Neuronal stem cell (in vitro differentiated cells): ENCODE data around the gene FRAS1.

Source experiments
- DNase-seq: peaks from one replicate; pipeline ENCODE4 v3.0.0-alpha.2; 2013; ENCODE audit warnings: low spot score
- H2AFZ ChIP-seq: one replicate; pipeline ENCODE4 v1.6.1; 2013; ENCODE audit warnings: mild to moderate bottlenecking, low read length, inconsistent platforms
- H2AK5ac ChIP-seq: 2 replicates; pipeline ENCODE4 v1.6.1; 2013; ENCODE audit warnings: low read depth, mild to moderate bottlenecking, inconsistent platforms, low read length, moderate library complexity, mixed read lengths
- H2BK120ac ChIP-seq: 2 replicates; pipeline ENCODE4 v1.6.1; 2013; ENCODE audit warnings: low read depth, mild to moderate bottlenecking, inconsistent platforms, low read length, moderate library complexity, mixed read lengths
- H2BK12ac ChIP-seq: one replicate; pipeline ENCODE4 v1.6.1; 2013; ENCODE audit warnings: low read length, inconsistent platforms
- H2BK15ac ChIP-seq: 2 replicates; pipeline ENCODE4 v1.6.1; 2013; ENCODE audit warnings: mild to moderate bottlenecking, low read length, inconsistent platforms, mixed read lengths
- H2BK5ac ChIP-seq: one replicate; pipeline ENCODE4 v1.6.1; 2013; ENCODE audit warnings: inconsistent platforms, mild to moderate bottlenecking, low read length, moderate library complexity
- H3K14ac ChIP-seq: one replicate; pipeline ENCODE4 v1.6.1; 2013; ENCODE audit warnings: low read length, inconsistent platforms
- H3K18ac ChIP-seq: 2 replicates; pipeline ENCODE4 v1.6.1; 2013; ENCODE audit warnings: low read length, inconsistent platforms
- H3K23ac ChIP-seq: 2 replicates; pipeline ENCODE4 v1.6.1; 2013; ENCODE audit warnings: low read depth, mild to moderate bottlenecking, mixed read lengths, low read length, inconsistent platforms; ENCODE audit not compliant: poor library complexity
- H3K27ac ChIP-seq: replicated peaks from 3 replicates; pipeline ENCODE4 v1.5.1; 2013; ENCODE audit warnings: low read length, inconsistent platforms
- H3K27me3 ChIP-seq, 3 experiments: 2 replicates each; pipeline ENCODE4 v1.6.1; 2013; ENCODE audit warnings: low read length in 3 of 3, mild to moderate bottlenecking in 2 of 3, inconsistent platforms in 1 of 3, low read depth in 1 of 3, mixed read lengths in 1 of 3, moderate library complexity in 1 of 3; ENCODE audit not compliant: control insufficient read depth in 3 of 3, insufficient read depth in 3 of 3
- H3K36me3 ChIP-seq, 2 donors: replicated peaks in 1 of 2; 2 replicates each; pipeline ENCODE4 v1.6.1; 2013; ENCODE audit warnings: low read length in 2 of 2; ENCODE audit not compliant: control insufficient read depth in 2 of 2, insufficient read depth in 2 of 2
- H3K4ac ChIP-seq: 2 replicates; pipeline ENCODE4 v1.6.1; 2013; ENCODE audit warnings: inconsistent platforms, mild to moderate bottlenecking, low read length, moderate library complexity
- H3K4me1 ChIP-seq, 2 donors: 1 replicate in 1 of 2; 2 replicates in 1 of 2; pipeline ENCODE4 v1.6.1; 2013; ENCODE audit warnings: low read length in 2 of 2, low read depth in 1 of 2; ENCODE audit not compliant: control insufficient read depth in 2 of 2, insufficient read depth in 1 of 2
- H3K4me2 ChIP-seq: one replicate; pipeline ENCODE4 v1.6.1; 2013; ENCODE audit warnings: mild to moderate bottlenecking, low read length, inconsistent platforms; ENCODE audit not compliant: insufficient read depth, poor library complexity, severe bottlenecking
- H3K4me3 ChIP-seq, 2 donors: 2 replicates each; pipeline ENCODE4 v1.5.1; 2013; ENCODE audit warnings: low read length in 2 of 2, mild to moderate bottlenecking in 2 of 2, inconsistent platforms in 1 of 2, moderate library complexity in 1 of 2
- H3K79me1 ChIP-seq: one replicate; pipeline ENCODE4 v1.6.1; 2013; ENCODE audit warnings: low read depth, mild to moderate bottlenecking, inconsistent platforms, low read length, moderate library complexity
- H3K9ac ChIP-seq: one replicate; pipeline ENCODE4 v1.6.1; 2013; ENCODE audit warnings: mild to moderate bottlenecking, low read depth, low read length, inconsistent platforms; ENCODE audit not compliant: poor library complexity
- H3K9me3 ChIP-seq, 2 donors: replicated peaks in 1 of 2; 2 replicates each; pipeline versions ENCODE3 to v1.6.1; 2013; ENCODE audit warnings: low read length in 2 of 2, mild to moderate bottlenecking in 2 of 2, inconsistent platforms in 1 of 2, low read depth in 1 of 2, mixed read lengths in 1 of 2, moderate library complexity in 1 of 2; ENCODE audit not compliant: control insufficient read depth in 2 of 2, insufficient read depth in 1 of 2
- H4K8ac ChIP-seq: one replicate; pipeline ENCODE4 v1.6.1; 2013; ENCODE audit warnings: low read depth, mild to moderate bottlenecking, inconsistent platforms, low read length, moderate library complexity
- H4K91ac ChIP-seq: one replicate; pipeline ENCODE4 v1.6.1; 2013; ENCODE audit warnings: low read length, low read depth, mild to moderate bottlenecking, inconsistent platforms; ENCODE audit not compliant: poor library complexity
- WGBS, 2 donors: extraction: QIAGEN DNeasy Blood & Tissue Kit; methylation state at CpG; one replicate each; pipeline ENCODE4 v1.1.7; 2013; ENCODE audit warnings: missing lambda C conversion rate in 2 of 2, mixed read lengths in 1 of 2; ENCODE audit not compliant: insufficient read length in 2 of 2, insufficient replicate concordance in 1 of 2; ENCODE audit errors: extremely low coverage in 2 of 2; 5-methylcytosine and 5-hydroxymethylcytosine counted together

Gene FRAS1

GRCh38 chr4:78166622-78167021, 109.5 kb downstream of the FRAS1 start:
- H3K9ac ChIP-seq, result no peak overlapping the region
- no peak overlapping the region for H3K14ac ChIP-seq
- no peak overlapping the region for H3K23ac ChIP-seq
- H3K27ac ChIP-seq, result no peak overlapping the region
- no peak overlapping the region for H3K4ac ChIP-seq
- peaks cover 0 to 5% of the 10 kb centered on the region in 2 donors for H3K4me1 ChIP-seq
- no peak overlapping the region for H2BK5ac ChIP-seq
- no peak overlapping the region for H3K4me2 ChIP-seq
- H4K91ac ChIP-seq, result no peak overlapping the region
- no peak overlapping the region for H2BK15ac ChIP-seq
- no peak overlapping the region for H2BK120ac ChIP-seq
- no peak for DNase-seq
- no peak overlapping the region for H2AFZ ChIP-seq
- no peak overlapping the region for H4K8ac ChIP-seq
- H2AK5ac ChIP-seq, result no peak overlapping the region
- H2BK12ac ChIP-seq, result no peak overlapping the region
- H3K36me3 ChIP-seq, result no peaks in the 10 kb centered on the region
- peaks cover 0 to 2% of the 10 kb centered on the region in 2 donors for H3K9me3 ChIP-seq
- no peak overlapping the region for H3K18ac ChIP-seq
- no peaks in the 10 kb centered on the region for H3K79me1 ChIP-seq
- peaks cover 0 to 2% (median 0%) of the 10 kb centered on the region in 3 experiments for H3K27me3 ChIP-seq
- no peak overlapping the region for H3K4me3 ChIP-seq

GRCh38 chr4:78167510-78167909, 110.4 kb downstream of the FRAS1 start:
- WGBS, 2 donors, result no CpG with 5 or more reads among the region's 1 CpG

GRCh38 chr4:78168029-78168428, 110.9 kb downstream of the FRAS1 start:
- Histone ChIP-seq H3K79me1 (no peaks in the 10 kb centered on the region), H2BK15ac (no peak overlapping the region), H3K9me3 (peaks cover 0 to 2% of the 10 kb centered on the region in 2 donors), H3K23ac (no peak overlapping the region), H3K18ac (no peak overlapping the region), H2AFZ (no peak overlapping the region), H3K27me3 (peaks cover 0 to 2% (median 0%) of the 10 kb centered on the region in 3 experiments), H4K8ac (no peak overlapping the region), H2AK5ac (no peak overlapping the region), H3K9ac (no peak overlapping the region), H3K14ac (no peak overlapping the region), H3K4me3 (no peak overlapping the region), H4K91ac (no peak overlapping the region), H3K4me1 (peaks cover 0 to 9% of the 10 kb centered on the region in 2 donors), H3K4ac (no peak overlapping the region), H3K4me2 (no peak overlapping the region), H2BK5ac (no peak overlapping the region), H2BK120ac (no peak overlapping the region), H3K36me3 (no peaks in the 10 kb centered on the region), H2BK12ac (no peak overlapping the region), H3K27ac (no peak overlapping the region)
- WGBS, 2 donors, result no CpG with 5 or more reads among the region's 3 CpGs
- DNase-seq, result no peak

More at GRCh38 chr4:78167510-78167909, 110.4 kb downstream of the FRAS1 start:
- Histone ChIP-seq H2BK120ac (no peak overlapping the region), H3K9ac (no peak overlapping the region), H3K18ac (no peak overlapping the region), H2AFZ (no peak overlapping the region), H4K8ac (no peak overlapping the region), H3K4me2 (no peak overlapping the region), H3K23ac (no peak overlapping the region), H3K27ac (no peak overlapping the region), H3K4me1 (peaks cover 0 to 9% of the 10 kb centered on the region in 2 donors), H3K79me1 (no peaks in the 10 kb centered on the region), H2BK15ac (no peak overlapping the region), H3K27me3 (peaks cover 0 to 2% (median 0%) of the 10 kb centered on the region in 3 experiments), H2AK5ac (no peak overlapping the region), H3K14ac (no peak overlapping the region), H3K4me3 (no peak overlapping the region), H4K91ac (no peak overlapping the region), H2BK5ac (no peak overlapping the region), H3K4ac (no peak overlapping the region), H3K9me3 (peaks cover 0 to 2% of the 10 kb centered on the region in 2 donors), H2BK12ac (no peak overlapping the region), H3K36me3 (no peaks in the 10 kb centered on the region)
- DNase-seq, result no peak

GRCh38 chr4:78169728-78170127, 112.6 kb downstream of the FRAS1 start:
- no peak overlapping the region for H3K14ac ChIP-seq
- H2AFZ ChIP-seq, result no peak overlapping the region
- H2BK5ac ChIP-seq, result no peak overlapping the region
- no peak overlapping the region for H3K4ac ChIP-seq
- no peaks in the 10 kb centered on the region for H3K79me1 ChIP-seq
- no peak overlapping the region for H3K4me3 ChIP-seq
- no peak overlapping the region for H3K23ac ChIP-seq
- no peak overlapping the region for H2BK12ac ChIP-seq
- no peak overlapping the region for H3K4me2 ChIP-seq
- no CpG with 5 or more reads among the region's 1 CpG for WGBS, 2 donors
- H2BK15ac ChIP-seq, result no peak overlapping the region
- peaks cover 0 to 2% (median 0%) of the 10 kb centered on the region in 3 experiments for H3K27me3 ChIP-seq
- H4K91ac ChIP-seq, result no peak overlapping the region
- H3K4me1 ChIP-seq, result peaks cover 0 to 11% of the 10 kb centered on the region in 2 donors
- H3K18ac ChIP-seq, result no peak overlapping the region
- no peaks in the 10 kb centered on the region for H3K36me3 ChIP-seq
- H4K8ac ChIP-seq, result no peak overlapping the region
- H3K9ac ChIP-seq, result no peak overlapping the region
- peaks cover 0 to 2% of the 10 kb centered on the region in 2 donors for H3K9me3 ChIP-seq
- H2BK120ac ChIP-seq, result no peak overlapping the region
- no peak for DNase-seq
- H2AK5ac ChIP-seq, result no peak overlapping the region
- H3K27ac ChIP-seq, result no peak overlapping the region
